Retinal pigment epithelial cell (primary cell): ENCODE measurements around the gene PDGFA.

Experiments used
- DNase-seq: peaks from one replicate; pipeline ENCODE4 v3.0.0-alpha.2; 2010; ENCODE audit warnings: low read depth
- H3K4me3 ChIP-seq: 2 replicates; pipeline ENCODE4 v1.5.1; 2011; ENCODE audit warnings: mild to moderate bottlenecking, low read length, control low read depth, moderate library complexity
- TF ChIP-seq, protein P1 (sequence below): conservative IDR thresholded peaks from 2 replicates; pipeline ENCODE4 v1.5.1; 2011; ENCODE audit warnings: low read depth, low read length, control low read depth, inconsistent platforms

The PDGFA gene

GRCh38 chr7:509426-510130 is 10.1 kb downstream of the PDGFA start:
- TF ChIP-seq, protein P1, sequence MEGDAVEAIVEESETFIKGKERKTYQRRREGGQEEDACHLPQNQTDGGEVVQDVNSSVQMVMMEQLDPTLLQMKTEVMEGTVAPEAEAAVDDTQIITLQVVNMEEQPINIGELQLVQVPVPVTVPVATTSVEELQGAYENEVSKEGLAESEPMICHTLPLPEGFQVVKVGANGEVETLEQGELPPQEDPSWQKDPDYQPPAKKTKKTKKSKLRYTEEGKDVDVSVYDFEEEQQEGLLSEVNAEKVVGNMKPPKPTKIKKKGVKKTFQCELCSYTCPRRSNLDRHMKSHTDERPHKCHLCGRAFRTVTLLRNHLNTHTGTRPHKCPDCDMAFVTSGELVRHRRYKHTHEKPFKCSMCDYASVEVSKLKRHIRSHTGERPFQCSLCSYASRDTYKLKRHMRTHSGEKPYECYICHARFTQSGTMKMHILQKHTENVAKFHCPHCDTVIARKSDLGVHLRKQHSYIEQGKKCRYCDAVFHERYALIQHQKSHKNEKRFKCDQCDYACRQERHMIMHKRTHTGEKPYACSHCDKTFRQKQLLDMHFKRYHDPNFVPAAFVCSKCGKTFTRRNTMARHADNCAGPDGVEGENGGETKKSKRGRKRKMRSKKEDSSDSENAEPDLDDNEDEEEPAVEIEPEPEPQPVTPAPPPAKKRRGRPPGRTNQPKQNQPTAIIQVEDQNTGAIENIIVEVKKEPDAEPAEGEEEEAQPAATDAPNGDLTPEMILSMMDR: no peak
- no peak for DNase-seq
- no peak overlapping the region for H3K4me3 ChIP-seq

- TF ChIP-seq, protein P1: no peak
- no peak for DNase-seq
- H3K4me3 ChIP-seq: no peak overlapping the region
These were observed 11.0 kb downstream of the PDGFA start for GRCh38 chr7:508461-509170.

- TF ChIP-seq, protein P1: no peak
- DNase-seq: no peak
- H3K4me3 ChIP-seq: no peak overlapping the region
These were observed 11.9 kb downstream of the PDGFA start for GRCh38 chr7:507623-508300.

GRCh38 chr7:506921-507622 is 12.6 kb downstream of the PDGFA start:
- H3K4me3 ChIP-seq: no peak overlapping the region
- no peak for DNase-seq
- TF ChIP-seq, protein P1: no peak

- TF ChIP-seq, protein P1: no peak
- no peak for DNase-seq
- no peak overlapping the region for H3K4me3 ChIP-seq
These were observed 13.2 kb downstream of the PDGFA start for GRCh38 chr7:506391-506831.

- DNase-seq: no peak
- H3K4me3 ChIP-seq: no peak overlapping the region
- TF ChIP-seq, protein P1: no peak
These were observed 14.5 kb downstream of the PDGFA start for GRCh38 chr7:505171-505570.
